IPS DF 19.7 (cell line): ENCODE measurements around the gene MICAL2.

Experiments used
- DNase-seq: peaks from one replicate; pipeline ENCODE4 v3.0.0-alpha.2; 2013; ENCODE audit warnings: low read depth, low spot score

MICAL2 gene

DNA sequence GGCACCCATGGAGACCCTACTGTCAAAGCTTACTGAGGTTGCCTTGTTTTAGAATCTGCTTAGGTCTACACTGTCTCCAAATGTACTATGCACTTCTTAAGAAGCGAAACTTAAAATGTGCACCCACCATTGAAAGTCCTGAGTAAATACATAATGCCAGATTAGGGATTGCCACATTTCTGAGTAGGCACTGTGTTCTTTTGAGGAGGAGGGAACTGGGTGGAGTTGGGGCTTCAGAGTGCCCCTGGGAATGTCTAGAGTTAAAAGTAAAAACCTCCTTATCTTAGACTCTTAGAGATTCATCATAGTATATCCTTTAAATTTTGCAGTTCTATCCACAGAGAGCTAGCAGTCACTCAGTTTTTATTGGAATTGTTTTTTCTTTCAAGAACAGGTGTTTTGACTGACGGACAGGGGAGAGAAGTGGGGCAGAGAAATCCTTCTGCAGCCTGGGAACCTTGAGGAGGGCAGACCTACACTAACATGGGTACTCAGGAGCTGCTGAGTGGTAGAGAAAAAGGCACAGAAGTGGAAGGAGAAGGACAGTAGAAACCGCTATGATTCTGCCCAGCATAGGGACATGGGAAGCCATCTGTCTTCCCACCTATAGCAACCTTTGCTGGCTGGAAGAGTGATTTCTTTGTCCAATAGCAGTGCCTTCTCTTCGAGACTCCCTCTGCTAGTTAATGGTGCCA lies 33.4 kb upstream of the MICAL2 start:
- DNase-seq: no peak

DNA sequence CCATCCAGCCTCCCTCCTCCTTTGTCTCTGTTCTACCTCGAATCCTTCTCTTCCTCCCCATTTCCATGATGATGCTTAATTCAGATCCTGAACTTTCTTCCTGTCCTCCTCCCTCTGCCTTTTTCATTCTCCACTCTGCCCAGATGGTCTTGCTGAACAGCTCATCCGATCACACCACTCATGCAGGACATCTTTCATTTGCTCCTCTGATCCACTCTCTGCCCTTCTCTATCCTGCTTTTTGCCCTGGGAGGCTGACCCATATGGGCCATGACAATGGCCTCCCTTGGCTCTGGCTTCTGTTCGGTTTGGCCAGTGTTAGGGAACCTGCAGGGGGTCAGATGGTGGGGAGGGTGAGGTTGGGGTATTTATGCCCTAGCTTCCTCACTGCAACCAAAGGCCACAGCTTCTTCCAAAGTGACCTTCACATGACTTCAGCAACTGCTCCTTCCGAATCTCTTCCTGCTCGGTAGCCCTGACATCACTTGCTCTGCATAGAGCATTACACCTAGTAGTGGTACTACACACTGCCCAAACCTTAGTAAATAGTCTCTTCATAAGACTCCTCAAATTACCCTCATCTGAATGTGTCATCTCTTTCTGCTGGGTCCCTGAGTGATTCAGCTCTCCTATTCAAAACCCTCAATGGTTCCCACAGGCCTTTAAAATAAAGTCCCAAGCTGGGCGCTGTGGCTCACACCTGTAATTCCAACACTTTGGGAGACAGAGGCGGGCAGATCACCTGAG lies 32.7 kb upstream of the MICAL2 start:
- no peak for DNase-seq

DNA sequence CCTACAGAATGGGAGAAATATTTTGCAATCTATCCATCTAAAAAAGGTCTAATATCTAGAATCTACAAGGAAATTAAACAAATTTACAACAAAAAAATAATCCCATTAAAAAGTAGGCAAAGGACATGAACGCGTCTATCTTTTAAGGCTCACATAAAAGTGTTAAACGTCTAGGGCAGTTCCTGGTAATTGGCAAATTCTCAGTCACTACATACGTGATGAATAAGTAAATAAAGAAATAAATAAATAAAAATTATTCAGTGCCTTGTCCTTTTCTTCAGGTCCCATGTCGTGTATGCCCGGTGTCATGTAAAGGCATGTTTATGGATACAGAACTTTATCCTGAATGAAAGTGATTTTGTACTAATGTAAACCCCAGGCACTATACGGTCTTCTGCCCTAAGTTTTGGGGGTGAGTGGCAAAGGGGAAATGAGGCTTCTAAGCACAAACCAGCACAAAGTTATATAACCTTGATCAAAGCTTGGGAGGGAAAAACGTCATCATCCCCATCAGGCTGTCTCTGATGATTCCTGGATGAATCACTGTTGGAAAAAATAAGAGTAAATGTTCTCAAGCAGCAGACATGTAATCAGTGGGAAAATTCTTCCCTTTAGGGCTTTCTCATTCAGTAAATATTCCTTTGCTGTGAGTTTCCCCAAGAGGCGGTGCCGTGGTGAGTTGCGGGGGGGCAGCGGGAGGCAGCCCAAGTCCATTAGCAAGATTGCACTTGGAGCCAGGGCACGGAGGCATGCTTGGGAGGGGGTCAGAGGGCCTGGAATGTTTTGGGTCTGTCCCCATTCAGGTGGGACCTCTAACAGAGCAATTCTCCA lies 30.4 kb upstream of the MICAL2 start:
- DNase-seq: no peak

DNA sequence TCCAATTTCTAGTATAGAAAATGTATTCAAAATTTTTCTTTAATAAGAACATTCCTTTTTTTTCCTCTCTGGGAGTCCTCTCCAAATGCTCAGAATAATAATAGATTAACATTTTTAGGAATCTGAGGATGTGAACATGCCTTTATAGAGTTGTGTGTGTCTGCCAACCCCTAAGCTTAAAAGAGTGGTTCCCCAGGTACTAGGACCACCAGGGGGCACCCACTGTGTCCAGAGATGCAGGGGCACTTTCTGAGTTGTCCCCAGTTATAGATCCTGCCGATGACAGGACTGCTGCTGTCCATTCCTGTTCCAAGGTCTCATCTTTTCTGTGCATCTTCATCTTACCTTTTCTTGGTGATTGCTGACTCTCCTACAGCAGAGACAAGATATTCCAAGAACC lies 27.0 kb upstream of the MICAL2 start:
- no peak for DNase-seq

GRCh38 chr11:12084256-12084655 lies 26.1 kb upstream of the MICAL2 start:
- DNase-seq: no peak

DNA sequence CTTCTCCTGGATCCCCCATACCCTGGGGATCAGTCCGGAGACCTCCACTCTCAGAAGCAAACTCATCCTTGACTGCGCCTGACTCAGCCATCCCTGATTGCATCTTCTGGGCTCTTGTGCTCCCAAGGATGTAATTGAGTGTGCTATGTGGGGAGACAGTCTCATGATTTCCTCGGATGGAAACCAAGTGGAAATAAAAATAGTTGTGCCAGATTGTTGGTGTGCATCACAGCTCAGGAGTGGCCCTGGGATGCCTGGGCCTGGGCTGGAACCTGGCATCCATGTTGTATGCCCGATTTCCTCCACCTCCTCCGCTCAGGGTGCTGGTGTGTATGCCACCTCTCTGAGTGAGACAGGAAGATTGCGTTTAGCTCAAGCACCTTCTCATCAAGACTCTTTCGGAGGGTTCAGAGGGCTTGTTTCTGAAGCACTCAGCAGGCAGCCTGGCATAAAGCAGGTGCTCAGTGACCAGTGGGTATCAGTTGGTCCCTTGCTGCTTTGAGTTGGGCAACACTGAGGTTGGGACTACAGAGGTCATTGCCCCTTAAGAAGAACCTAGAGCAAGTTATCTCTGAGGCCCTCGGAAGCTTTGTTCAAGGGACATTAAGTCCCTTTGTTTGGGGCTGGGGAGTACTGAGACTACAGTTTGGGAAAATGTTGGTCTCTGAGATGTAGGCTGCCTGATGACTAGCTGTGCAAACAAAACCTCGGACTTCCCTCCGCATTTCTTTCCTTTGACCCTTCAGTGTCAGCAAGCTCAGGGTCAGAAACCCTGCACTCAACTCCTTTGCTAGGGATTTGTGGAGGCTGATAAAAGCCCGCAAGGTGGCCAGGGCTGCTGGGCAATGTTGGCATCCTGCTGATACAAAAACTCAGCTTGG lies 24.8 kb upstream of the MICAL2 start:
- no peak for DNase-seq

- no peak for DNase-seq
Measured at GRCh38 chr11:12086271-12087074, 23.9 kb upstream of the MICAL2 start.

DNA sequence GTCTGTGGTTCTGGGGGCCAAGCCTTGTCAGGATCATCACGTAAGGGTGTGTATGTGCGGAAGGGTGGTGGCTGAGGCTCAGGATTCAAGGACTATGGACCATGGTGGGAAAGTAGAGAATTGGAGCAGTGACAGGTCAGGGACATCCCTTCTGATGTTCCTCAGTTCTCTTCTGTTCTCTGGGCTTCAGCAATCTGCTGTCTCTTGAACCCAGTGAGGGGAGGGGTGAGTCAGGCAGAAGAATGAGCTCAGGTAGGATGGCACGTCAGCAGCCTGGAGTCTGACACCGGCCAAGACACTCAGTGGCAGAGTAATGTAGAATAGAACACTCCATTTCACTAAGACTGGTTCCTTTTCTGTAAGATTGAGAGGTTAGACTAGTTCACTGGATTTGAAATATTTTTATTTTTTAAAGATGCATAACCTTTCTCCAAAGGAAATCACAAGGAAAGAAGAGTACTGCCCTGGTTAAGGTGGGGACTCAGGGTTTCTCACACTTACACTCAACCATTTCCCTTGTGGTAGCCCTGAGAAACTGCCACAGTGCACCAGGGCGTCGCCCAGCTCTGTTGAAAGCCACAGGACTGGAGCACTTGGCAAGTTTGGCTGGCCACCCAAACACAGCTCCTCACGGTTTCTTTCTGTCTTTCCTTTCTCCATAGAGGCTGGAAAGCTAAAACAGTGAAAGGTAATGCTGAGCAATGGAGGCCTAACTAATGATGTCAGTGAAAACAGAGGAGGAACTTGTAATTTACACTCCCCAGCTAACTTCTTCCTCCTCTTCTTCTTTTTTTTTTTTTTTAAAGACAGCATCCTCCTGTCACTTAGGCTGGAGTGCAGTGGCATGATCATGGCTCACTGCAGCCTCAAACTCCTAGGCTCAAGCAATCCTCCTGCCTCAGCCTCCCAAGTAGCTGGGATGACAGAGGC lies 23.1 kb upstream of the MICAL2 start:
- no peak for DNase-seq

GRCh38 chr11:12088047-12088481 lies 22.3 kb upstream of the MICAL2 start:
- DNase-seq: no peak

DNA sequence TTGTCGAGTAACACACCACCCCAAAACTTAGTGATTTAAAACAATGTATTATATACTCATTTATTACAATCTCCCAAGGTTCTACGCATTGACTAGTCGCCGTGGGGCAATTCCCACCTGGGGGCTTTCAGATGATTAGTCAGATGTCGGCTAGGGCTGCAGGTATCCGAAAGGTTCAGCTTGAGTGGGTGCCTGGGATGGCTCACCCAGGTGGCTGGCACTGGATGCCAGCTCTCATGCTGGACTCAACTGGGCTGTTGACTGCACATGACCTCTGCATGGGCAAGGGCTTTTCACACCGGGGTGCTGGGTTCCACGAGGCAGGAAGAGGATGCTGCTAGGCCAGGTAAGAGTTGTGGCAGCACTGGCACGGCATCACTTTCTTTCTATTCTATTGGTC lies 21.9 kb upstream of the MICAL2 start:
- DNase-seq: no peak

- DNase-seq: no peak
Measured at GRCh38 chr11:12089041-12089440, 21.3 kb upstream of the MICAL2 start.

DNA sequence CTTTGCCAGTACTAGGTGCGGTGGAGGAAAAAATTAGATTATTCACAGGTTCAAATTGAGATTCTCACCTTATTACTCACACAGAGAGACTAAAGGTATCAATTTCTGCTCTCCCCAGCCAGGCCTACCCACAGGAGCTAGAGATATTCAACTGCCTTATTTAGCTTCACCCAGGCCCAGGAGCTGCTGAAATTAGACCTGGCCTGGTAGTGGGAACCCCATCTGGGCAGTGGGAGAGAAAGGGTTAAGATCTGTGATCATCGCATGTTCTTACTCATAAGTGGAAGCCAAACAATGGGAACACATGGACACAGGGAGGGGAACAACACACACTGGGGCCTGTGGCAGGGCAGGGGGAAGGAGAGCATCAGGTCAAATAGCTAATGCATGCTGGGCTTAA lies 20.9 kb upstream of the MICAL2 start:
- DNase-seq: no peak

DNA sequence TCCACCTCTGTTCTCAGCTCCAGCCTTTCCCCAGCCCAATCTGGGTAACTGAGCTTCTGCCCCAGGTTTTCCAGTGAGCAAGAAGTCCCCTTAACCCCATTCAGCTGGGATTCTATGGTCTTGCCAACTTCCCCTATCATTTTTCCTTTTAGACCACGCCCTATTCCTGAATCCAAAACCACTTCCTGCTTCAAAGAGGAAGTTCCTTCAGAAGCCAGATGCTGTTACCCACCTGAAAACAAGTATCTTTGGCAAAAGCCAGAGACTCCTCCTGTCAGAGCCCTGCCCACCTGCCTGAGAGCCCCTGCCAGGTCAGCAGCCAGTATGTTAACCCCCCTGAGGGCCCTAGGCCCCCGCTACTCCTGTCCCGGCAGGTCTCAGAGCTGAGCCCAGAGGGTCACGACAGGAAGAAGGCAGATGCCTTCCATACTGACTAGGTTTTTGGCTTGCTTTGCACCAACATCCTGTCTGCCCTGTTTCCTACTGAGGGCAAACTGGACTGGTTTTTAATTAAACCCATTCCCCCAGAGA lies 20.3 kb upstream of the MICAL2 start:
- DNase-seq: no peak

DNA sequence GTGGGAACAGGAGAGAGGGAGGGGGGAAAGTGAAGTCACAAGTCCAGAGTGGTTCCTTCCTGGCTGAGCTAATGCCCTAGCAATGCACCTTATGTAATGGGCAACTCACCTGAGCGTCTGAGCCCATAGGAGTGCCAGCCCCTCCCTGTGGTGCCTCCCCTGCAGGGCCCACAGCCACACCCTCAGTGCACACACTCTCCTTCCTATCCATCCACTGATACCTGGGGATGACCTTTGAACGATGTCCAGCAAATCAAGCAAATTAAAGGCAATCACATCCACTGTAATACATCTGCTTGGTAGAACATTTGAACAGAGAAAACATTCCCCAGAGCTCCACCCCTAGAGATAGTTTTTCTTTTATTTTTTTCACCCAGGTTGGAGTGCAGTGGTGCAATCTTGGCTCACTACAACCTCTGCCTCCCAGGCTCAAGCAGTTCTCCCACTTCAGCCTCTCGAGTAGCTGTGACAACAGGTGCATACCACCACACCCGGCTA lies 19.6 kb upstream of the MICAL2 start:
- no peak for DNase-seq

DNA sequence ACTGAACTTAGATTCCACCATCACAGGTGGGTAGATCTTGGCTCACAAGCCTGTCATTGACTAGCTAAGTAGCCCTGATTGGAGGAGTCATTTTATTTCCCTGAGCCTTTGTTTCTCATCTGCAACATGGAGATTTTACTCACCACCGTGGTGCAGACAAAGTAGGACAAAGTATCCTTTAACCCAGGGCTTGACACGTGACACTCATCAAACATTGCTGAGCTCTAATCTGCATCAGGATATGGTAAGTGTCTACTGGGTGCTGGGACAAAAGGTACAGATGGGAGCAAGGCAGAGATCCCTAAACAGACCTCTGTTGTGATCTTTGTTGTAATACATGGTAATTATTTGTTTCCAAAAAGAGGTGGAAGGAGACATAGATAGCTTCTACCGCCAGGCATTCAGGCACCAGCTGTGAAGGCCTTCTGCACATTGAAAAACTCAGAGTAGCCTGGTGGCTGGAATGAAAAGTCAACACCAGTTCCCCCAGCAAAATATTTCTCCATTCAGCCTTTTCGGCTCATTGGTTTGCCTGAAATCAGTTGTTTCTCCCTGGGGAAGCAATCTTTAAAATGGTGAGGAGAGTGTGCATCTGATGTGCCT lies 18.3 kb upstream of the MICAL2 start:
- no peak for DNase-seq

DNA sequence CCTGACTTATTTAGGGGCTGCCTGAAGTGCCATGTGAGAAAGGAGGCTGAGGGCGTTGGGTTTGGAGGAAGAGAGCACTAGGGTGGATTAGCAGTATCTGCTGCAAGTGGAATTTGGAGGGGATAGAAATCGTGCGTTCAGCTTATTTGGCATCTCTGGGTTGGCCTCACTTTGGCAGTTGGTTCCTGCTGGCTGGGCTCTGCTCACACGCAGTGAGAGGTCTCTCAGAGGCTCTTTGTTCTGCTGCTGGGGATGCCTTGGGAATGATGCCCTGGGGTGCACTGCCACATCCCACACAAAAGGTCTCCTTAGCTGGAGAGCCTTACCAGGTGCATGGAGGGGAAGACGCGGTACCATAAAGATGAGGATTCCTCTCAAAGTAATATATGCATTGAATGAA lies 17.7 kb upstream of the MICAL2 start:
- no peak for DNase-seq

- no peak for DNase-seq
Measured at GRCh38 chr11:12094872-12095800, 15.3 kb upstream of the MICAL2 start.

DNA sequence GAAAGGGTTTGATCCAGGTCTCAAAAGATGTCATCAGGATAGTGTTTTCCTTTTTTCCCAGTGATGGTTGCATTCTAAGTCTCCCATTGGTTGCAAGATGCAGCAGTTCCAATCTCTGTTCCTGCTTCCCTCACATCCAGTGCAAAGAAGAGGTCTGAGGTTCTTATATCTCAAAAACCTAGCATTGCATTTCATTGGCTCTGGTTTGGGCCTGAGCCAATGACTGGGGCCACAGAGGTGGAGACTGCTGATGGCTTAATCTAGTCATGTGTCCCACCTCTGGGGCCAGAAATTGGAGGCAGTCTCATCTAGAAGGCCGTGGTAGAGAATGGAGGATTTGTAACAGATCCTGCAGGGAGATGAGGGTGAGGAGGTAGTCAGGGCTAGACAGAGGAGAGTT lies 13.2 kb upstream of the MICAL2 start:
- DNase-seq: no peak
